HUES48 (cell line): ENCODE measurements around the gene PLPPR5.

Source experiments
- H3K27ac ChIP-seq: one replicate; pipeline ENCODE4 v1.7.0; 2013; ENCODE audit warnings: low read depth, low read length, inconsistent platforms
- H3K27me3 ChIP-seq: 2 replicates; pipeline ENCODE4 v1.6.1; 2013; ENCODE audit warnings: mild to moderate bottlenecking, low read length; ENCODE audit not compliant: control insufficient read depth, insufficient read depth
- H3K36me3 ChIP-seq: 2 replicates; pipeline ENCODE4 v1.6.1; 2013; ENCODE audit warnings: low read length; ENCODE audit not compliant: control insufficient read depth, insufficient read depth
- H3K4me1 ChIP-seq: 2 replicates; pipeline ENCODE4 v1.6.1; 2013; ENCODE audit warnings: mild to moderate bottlenecking, low read length; ENCODE audit not compliant: control insufficient read depth, insufficient read depth
- H3K4me3 ChIP-seq: 2 replicates; pipeline ENCODE4 v1.5.1; 2013; ENCODE audit warnings: mild to moderate bottlenecking, low read depth, low read length
- H3K9ac ChIP-seq: 2 replicates; pipeline ENCODE4 v1.6.1; 2013; ENCODE audit warnings: mild to moderate bottlenecking, low read depth, low read length, moderate library complexity
- H3K9me3 ChIP-seq: 2 replicates; pipeline ENCODE4 v1.6.1; 2013; ENCODE audit warnings: low read length; ENCODE audit not compliant: control insufficient read depth, insufficient read depth

The PLPPR5 gene

GRCh38 chr1:99003581-99004253 lies 944 bp downstream of the PLPPR5 start:
- Histone ChIP-seq H3K36me3 (no peaks in the 10 kb centered on the region), H3K27me3 (peaks cover 36% of the 10 kb centered on the region), H3K9ac (no peak overlapping the region; the same call in 1 of the 2 replicates), H3K27ac (no peak overlapping the region), H3K9me3 (no peaks in the 10 kb centered on the region), H3K4me1 (peaks cover 7% of the 10 kb centered on the region; the same call in 1 of the 2 replicates), H3K4me3 (peak overlapping the region; percentile 77)

GRCh38 chr1:98992844-98993243 lies 11.8 kb downstream of the PLPPR5 start:
- Histone ChIP-seq H3K4me3 (no peak overlapping the region), H3K36me3 (no peaks in the 10 kb centered on the region), H3K27me3 (no peaks in the 10 kb centered on the region), H3K9ac (no peak overlapping the region), H3K27ac (no peak overlapping the region), H3K4me1 (peaks cover 9% of the 10 kb centered on the region; the same call in 1 of the 2 replicates), H3K9me3 (no peaks in the 10 kb centered on the region)

GRCh38 chr1:98991127-98992012 lies 13.3 kb downstream of the PLPPR5 start:
- H3K27me3 ChIP-seq, result no peaks in the 10 kb centered on the region
- H3K9me3 ChIP-seq, result no peaks in the 10 kb centered on the region
- no peak overlapping the region for H3K4me3 ChIP-seq
- peak overlapping the region; percentile 80 for H3K27ac ChIP-seq
- peaks cover 17% of the 10 kb centered on the region; the same call in 1 of the 2 replicates for H3K4me1 ChIP-seq
- no peaks in the 10 kb centered on the region for H3K36me3 ChIP-seq
- no peak overlapping the region for H3K9ac ChIP-seq

- Histone ChIP-seq H3K4me3 (no peak overlapping the region), H3K36me3 (no peaks in the 10 kb centered on the region), H3K9me3 (no peaks in the 10 kb centered on the region), H3K27me3 (no peaks in the 10 kb centered on the region), H3K27ac (no peak overlapping the region), H3K9ac (no peak overlapping the region), H3K4me1 (peaks cover 17% of the 10 kb centered on the region; the same call in 1 of the 2 replicates)
Measured at GRCh38 chr1:98989556-98989907, 15.1 kb downstream of the PLPPR5 start.

- H3K36me3 ChIP-seq, result no peaks in the 10 kb centered on the region
- peaks cover 17% of the 10 kb centered on the region; the same call in 1 of the 2 replicates for H3K4me1 ChIP-seq
- no peaks in the 10 kb centered on the region for H3K27me3 ChIP-seq
- no peaks in the 10 kb centered on the region for H3K9me3 ChIP-seq
- H3K9ac ChIP-seq, result no peak overlapping the region
- no peak overlapping the region for H3K27ac ChIP-seq
- no peak overlapping the region for H3K4me3 ChIP-seq
Measured at GRCh38 chr1:98988904-98989555, 15.6 kb downstream of the PLPPR5 start.

GRCh38 chr1:98985687-98986086 lies 19.0 kb downstream of the PLPPR5 start:
- H3K27me3 ChIP-seq, result no peaks in the 10 kb centered on the region
- H3K9me3 ChIP-seq, result no peaks in the 10 kb centered on the region
- H3K27ac ChIP-seq, result no peak overlapping the region
- H3K36me3 ChIP-seq, result no peaks in the 10 kb centered on the region
- peaks cover 7% of the 10 kb centered on the region; the same call in 1 of the 2 replicates for H3K4me1 ChIP-seq
- H3K9ac ChIP-seq, result no peak overlapping the region
- no peak overlapping the region for H3K4me3 ChIP-seq

GRCh38 chr1:98981917-98982513 lies 22.6 kb downstream of the PLPPR5 start:
- Histone ChIP-seq H3K9me3 (no peaks in the 10 kb centered on the region), H3K27ac (no peak overlapping the region), H3K4me1 (peaks cover 10% of the 10 kb centered on the region; the same call in 1 of the 2 replicates), H3K4me3 (no peak overlapping the region), H3K27me3 (no peaks in the 10 kb centered on the region), H3K9ac (no peak overlapping the region), H3K36me3 (no peaks in the 10 kb centered on the region)

- H3K9me3 ChIP-seq, result no peaks in the 10 kb centered on the region
- no peak overlapping the region for H3K4me3 ChIP-seq
- H3K27me3 ChIP-seq, result no peaks in the 10 kb centered on the region
- H3K27ac ChIP-seq, result no peak overlapping the region
- H3K36me3 ChIP-seq, result no peaks in the 10 kb centered on the region
- H3K4me1 ChIP-seq, result peaks cover 18% of the 10 kb centered on the region; the same call in 1 of the 2 replicates
- H3K9ac ChIP-seq, result no peak overlapping the region
Measured at GRCh38 chr1:98979463-98979862, 25.2 kb downstream of the PLPPR5 start.

GRCh38 chr1:98975810-98976209 lies 28.9 kb downstream of the PLPPR5 start:
- Histone ChIP-seq H3K27ac (no peak overlapping the region), H3K9ac (no peak overlapping the region), H3K27me3 (no peaks in the 10 kb centered on the region)

GRCh38 chr1:98975113-98975512 lies 29.5 kb downstream of the PLPPR5 start:
- H3K27ac ChIP-seq, result no peak overlapping the region
- no peaks in the 10 kb centered on the region for H3K9me3 ChIP-seq
- no peaks in the 10 kb centered on the region for H3K27me3 ChIP-seq
- peaks cover 18% of the 10 kb centered on the region; the same call in 1 of the 2 replicates for H3K4me1 ChIP-seq
- no peaks in the 10 kb centered on the region for H3K36me3 ChIP-seq
- H3K9ac ChIP-seq, result no peak overlapping the region
- H3K4me3 ChIP-seq, result no peak overlapping the region

More at GRCh38 chr1:98975810-98976209, 28.9 kb downstream of the PLPPR5 start:
- no peaks in the 10 kb centered on the region for H3K9me3 ChIP-seq
- H3K4me1 ChIP-seq, result peaks cover 18% of the 10 kb centered on the region; the same call in 1 of the 2 replicates
- H3K4me3 ChIP-seq, result no peak overlapping the region
- no peaks in the 10 kb centered on the region for H3K36me3 ChIP-seq
